SU-DHL-6 (cell line): ENCODE data around the gene TMOD1.

Source experiments
- EZH2phosphoT487 ChIP-seq: fragments of 200-600 bp; sonication (generic), shearing (Covaris generic); conservative IDR thresholded peaks from 2 replicates; pipeline ENCODE4 v1.6.1; 2018; ENCODE audit warnings: mild to moderate bottlenecking, antibody characterized with exemption, low read length, moderate library complexity, mixed read lengths
- TF ChIP-seq, protein P1 (sequence below): fragments of 200-600 bp; sonication (generic); IDR thresholded peaks from one replicate; pipeline ENCODE4 v1.5.1; 2017; ENCODE audit warnings: antibody characterized with exemption, mild to moderate bottlenecking, low read length, moderate library complexity; ENCODE audit not compliant: insufficient read depth, poor library complexity, severe bottlenecking

DNA sequence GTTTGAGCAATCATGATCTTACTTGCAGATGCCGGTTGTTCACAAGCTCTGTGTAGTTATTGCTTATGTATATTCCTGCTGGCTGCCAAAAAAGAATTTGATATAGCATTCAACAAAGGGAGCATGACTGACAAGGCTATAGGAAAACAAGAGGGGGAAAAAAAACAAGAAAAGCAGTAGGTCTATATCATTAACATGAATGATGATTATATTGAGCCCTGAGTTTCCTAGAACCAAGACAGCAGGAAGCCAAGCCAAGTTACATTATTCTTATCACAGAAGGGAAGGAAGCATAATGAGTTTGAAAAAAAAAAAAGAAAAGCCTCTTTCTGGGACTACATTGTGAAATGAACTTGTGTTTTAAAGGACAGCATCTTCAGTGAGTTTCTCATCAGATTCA, 90.7 kb downstream of the TMOD1 start:
- TF ChIP-seq, protein P1, sequence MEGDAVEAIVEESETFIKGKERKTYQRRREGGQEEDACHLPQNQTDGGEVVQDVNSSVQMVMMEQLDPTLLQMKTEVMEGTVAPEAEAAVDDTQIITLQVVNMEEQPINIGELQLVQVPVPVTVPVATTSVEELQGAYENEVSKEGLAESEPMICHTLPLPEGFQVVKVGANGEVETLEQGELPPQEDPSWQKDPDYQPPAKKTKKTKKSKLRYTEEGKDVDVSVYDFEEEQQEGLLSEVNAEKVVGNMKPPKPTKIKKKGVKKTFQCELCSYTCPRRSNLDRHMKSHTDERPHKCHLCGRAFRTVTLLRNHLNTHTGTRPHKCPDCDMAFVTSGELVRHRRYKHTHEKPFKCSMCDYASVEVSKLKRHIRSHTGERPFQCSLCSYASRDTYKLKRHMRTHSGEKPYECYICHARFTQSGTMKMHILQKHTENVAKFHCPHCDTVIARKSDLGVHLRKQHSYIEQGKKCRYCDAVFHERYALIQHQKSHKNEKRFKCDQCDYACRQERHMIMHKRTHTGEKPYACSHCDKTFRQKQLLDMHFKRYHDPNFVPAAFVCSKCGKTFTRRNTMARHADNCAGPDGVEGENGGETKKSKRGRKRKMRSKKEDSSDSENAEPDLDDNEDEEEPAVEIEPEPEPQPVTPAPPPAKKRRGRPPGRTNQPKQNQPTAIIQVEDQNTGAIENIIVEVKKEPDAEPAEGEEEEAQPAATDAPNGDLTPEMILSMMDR, result no peak
- TF ChIP-seq EZH2phosphoT487, result no peak
